ENCODE results near the gene IFNE.
"Not testable (repeated sequence)": the region's sequence is repeated elsewhere in the genome, so short reads cannot be mapped to it uniquely, and the experiment has no call there.

Gene IFNE

GRCh38 chr9:21502586-21502985 lies 20.5 kb upstream of the IFNE start:
- no peak overlapping the region for H3K27ac ChIP-seq
- DNase-seq (ENCODE audit: low read depth, low spot score) = no peak

GRCh38 chr9:21499912-21500311 lies 17.8 kb upstream of the IFNE start:
- H3K27ac ChIP-seq = no peak overlapping the region
- no peak for DNase-seq (ENCODE audit: low read depth, low spot score)

- DNase-seq (ENCODE audit: low read depth, low spot score) = no peak
These were observed 9.6 kb upstream of the IFNE start for GRCh38 chr9:21491756-21492155.

GRCh38 chr9:21481470-21482056 lies 550 bp downstream of the IFNE start:
- DNase-seq (ENCODE audit: low read depth, low spot score) = no peak
- H3K27ac ChIP-seq = no peak overlapping the region

More at GRCh38 chr9:21491756-21492155, 9.6 kb upstream of the IFNE start:
- H3K27ac ChIP-seq = no peak overlapping the region

GRCh38 chr9:21479152-21479702 lies 2.9 kb downstream of the IFNE start:
- no peak overlapping the region for H3K27ac ChIP-seq
- no peak for DNase-seq (ENCODE audit: low read depth, low spot score)

- no peak for DNase-seq (ENCODE audit: low read depth, low spot score)
- H3K27ac ChIP-seq = no peak overlapping the region
These were observed 4.6 kb downstream of the IFNE start for GRCh38 chr9:21477466-21477865.

GRCh38 chr9:21473236-21473635 lies 8.9 kb downstream of the IFNE start:
- H3K27ac ChIP-seq = no peak overlapping the region
- DNase-seq (ENCODE audit: low read depth, low spot score) = no peak

- DNase-seq (ENCODE audit: low read depth, low spot score) = no peak
- H3K27ac ChIP-seq = no peak overlapping the region
These were observed 12.0 kb downstream of the IFNE start for GRCh38 chr9:21470126-21470525.

- no peak overlapping the region for H3K27ac ChIP-seq
- DNase-seq (ENCODE audit: low read depth, low spot score) = no peak
These were observed 16.1 kb downstream of the IFNE start for GRCh38 chr9:21465859-21466518.

- no peak overlapping the region for H3K27ac ChIP-seq
- no peak for DNase-seq (ENCODE audit: low read depth, low spot score)
These were observed 17.0 kb downstream of the IFNE start for GRCh38 chr9:21465138-21465537.

- no peak overlapping the region for H3K27ac ChIP-seq
These were observed 20.7 kb downstream of the IFNE start for GRCh38 chr9:21461377-21461776.

GRCh38 chr9:21455320-21455719 lies 26.8 kb downstream of the IFNE start:
- no peak overlapping the region for H3K27ac ChIP-seq
- DNase-seq (ENCODE audit: low read depth, low spot score) = no peak

More at GRCh38 chr9:21461377-21461776, 20.7 kb downstream of the IFNE start:
- no peak for DNase-seq (ENCODE audit: low read depth, low spot score)

GRCh38 chr9:21454149-21454548 lies 28.0 kb downstream of the IFNE start:
- H3K27ac ChIP-seq = peak overlapping the region; percentile 35
- DNase-seq (ENCODE audit: low read depth, low spot score) = no peak

- DNase-seq (ENCODE audit: low read depth, low spot score) = no peak
- H3K27ac ChIP-seq = no peak overlapping the region
These were observed 29.4 kb downstream of the IFNE start for GRCh38 chr9:21452681-21453080.

- DNase-seq (ENCODE audit: low read depth, low spot score) = no peak
- H3K27ac ChIP-seq = no peak overlapping the region
These were observed 31.2 kb downstream of the IFNE start for GRCh38 chr9:21450733-21451394.

GRCh38 chr9:21449312-21449711 lies 32.8 kb downstream of the IFNE start:
- not testable (repeated sequence) for H3K27ac ChIP-seq; DNase-seq (ENCODE audit: low read depth, low spot score)

GRCh38 chr9:21443849-21444625 lies 38.1 kb downstream of the IFNE start:
- no peak overlapping the region for H3K27ac ChIP-seq
- no peak for DNase-seq (ENCODE audit: low read depth, low spot score)

- no peak for DNase-seq (ENCODE audit: low read depth, low spot score)
- no peak within 1 kb of the TSS for H3K27ac ChIP-seq
These were observed 42.0 kb downstream of the IFNE start, which contains the start of gene IFNA1 for GRCh38 chr9:21440139-21440538. Gene IFNA1, plus strand, starts transcription at chr9:21440439. Its CDS starts 69 bp downstream, at chr9:21440508.

GRCh38 chr9:21435015-21435383 lies 47.1 kb downstream of the IFNE start:
- not testable (repeated sequence) for DNase-seq (ENCODE audit: low read depth, low spot score)

GRCh38 chr9:21434202-21435014 lies 47.7 kb downstream of the IFNE start:
- no peak overlapping the region for H3K27ac ChIP-seq
- no peak for DNase-seq (ENCODE audit: low read depth, low spot score)

More at GRCh38 chr9:21435015-21435383, 47.1 kb downstream of the IFNE start:
- H3K27ac ChIP-seq = not testable (repeated sequence)
